HepG2 (cell line): ENCODE measurements around the gene PGA3. TPM values are rescaled to one million over a fixed set of nuclear protein-coding genes. Genes with fewer than 3 reads are reported as not detected.

Experiments used
- ADNP ChIP-seq: sonication (generic); formaldehyde crosslinking; IDR thresholded peaks from 2 replicates; pipeline ENCODE4 v1.4.0; 2020; ENCODE audit warnings: missing genetic modification reagents
- ATF7-NPFF ChIP-seq: sonication (generic); formaldehyde crosslinking; IDR thresholded peaks from 2 replicates; pipeline ENCODE4 v1.8.1; 2023; ENCODE audit warnings: mild to moderate bottlenecking, low read depth, missing genetic modification reagents, moderate library complexity
- EED ChIP-seq: sonication (generic); formaldehyde crosslinking; IDR thresholded peaks from 2 replicates; pipeline ENCODE4 v1.5.0; 2020; ENCODE audit warnings: mild to moderate bottlenecking, missing genetic modification reagents
- ETV5 ChIP-seq: IDR thresholded peaks from 2 replicates; pipeline ENCODE4 v1.6.1; 2018; ENCODE audit warnings: missing biosample characterization, missing genetic modification reagents, inconsistent platforms, borderline replicate concordance
- FOXC1 ChIP-seq: sonication (generic); formaldehyde crosslinking; IDR thresholded peaks from 2 replicates; pipeline ENCODE4 v1.8.0; 2022; ENCODE audit warnings: mild to moderate bottlenecking, missing genetic modification reagents, borderline replicate concordance
- GATA4 ChIP-seq: sonication (generic); IDR thresholded peaks from 2 replicates; pipeline ENCODE4 v1.6.1; 2016; ENCODE audit warnings: antibody characterized with exemption, low read depth, borderline replicate concordance
- HNRNPUL1 ChIP-seq: fragments of 200-400 bp; formaldehyde crosslinking; IDR thresholded peaks from 2 replicates; pipeline ENCODE4 v1.6.1; 2017; ENCODE audit warnings: low read depth, mild to moderate bottlenecking, low read length, moderate library complexity
- KLF11 ChIP-seq: IDR thresholded peaks from 2 replicates; pipeline ENCODE4 v1.6.1; 2016; ENCODE audit warnings: missing compliant biosample characterization
- MAZ ChIP-seq, 2 experiments: sonication (generic) in 1 of 2; formaldehyde crosslinking in 1 of 2; IDR thresholded peaks; 2 replicates each; pipeline versions ENCODE4 v1.5.0 to v1.6.1; 2012 to 2020; ENCODE audit warnings: low read depth in 2 of 2, mild to moderate bottlenecking in 2 of 2, borderline replicate concordance in 1 of 2, improper control_type of control experiment in 1 of 2, low read length in 1 of 2, missing genetic modification reagents in 1 of 2, moderate library complexity in 1 of 2
- MXD4 ChIP-seq: IDR thresholded peaks from 2 replicates; pipeline ENCODE4 v1.6.1; 2016; ENCODE audit warnings: mild to moderate bottlenecking, missing biosample characterization, missing genetic modification reagents
- POLR2A ChIP-seq, 2 experiments: IDR thresholded peaks; 2 replicates each; pipeline ENCODE4 v1.6.1; 2011; ENCODE audit warnings: low read depth in 2 of 2, low read length in 2 of 2, mild to moderate bottlenecking in 1 of 2, moderate library complexity in 1 of 2; ENCODE audit not compliant: insufficient read depth in 1 of 2
- SP4 ChIP-seq: sonication (generic); formaldehyde crosslinking; IDR thresholded peaks from 2 replicates; pipeline ENCODE4 v1.8.1; 2023; ENCODE audit warnings: mild to moderate bottlenecking, missing genetic modification reagents
- TFDP1 ChIP-seq: IDR thresholded peaks from 2 replicates; pipeline ENCODE4 v1.6.1; 2016; ENCODE audit warnings: missing compliant biosample characterization, missing genetic modification reagents, borderline replicate concordance
- ZFX ChIP-seq: sonication (generic); formaldehyde crosslinking; IDR thresholded peaks from 2 replicates; pipeline ENCODE4 v1.4.0; 2020; ENCODE audit warnings: mild to moderate bottlenecking, low read depth, missing genetic modification reagents, moderate library complexity
- ZNF292 ChIP-seq: sonication (generic); formaldehyde crosslinking; IDR thresholded peaks from 2 replicates; pipeline ENCODE4 v1.8.1; 2022; ENCODE audit warnings: mild to moderate bottlenecking, low read depth, missing genetic modification reagents, borderline replicate concordance
- ZNF3 ChIP-seq: IDR thresholded peaks from 2 replicates; pipeline ENCODE4 v1.7.0; 2017; ENCODE audit warnings: inconsistent platforms
- ZNF333 ChIP-seq: sonication (generic); formaldehyde crosslinking; IDR thresholded peaks from 2 replicates; pipeline ENCODE4 v1.4.0; 2020; ENCODE audit warnings: mild to moderate bottlenecking, missing genetic modification reagents, borderline replicate concordance
- ZNF543 ChIP-seq: sonication (generic); formaldehyde crosslinking; IDR thresholded peaks from 2 replicates; pipeline ENCODE4 v1.4.0; 2020; ENCODE audit warnings: mild to moderate bottlenecking, missing genetic modification reagents
- ZNF563 ChIP-seq: sonication (generic); formaldehyde crosslinking; IDR thresholded peaks from 2 replicates; pipeline ENCODE4 v1.8.0; 2022; ENCODE audit warnings: mild to moderate bottlenecking, moderate library complexity, missing genetic modification reagents
- ZNF709 ChIP-seq: sonication (generic); formaldehyde crosslinking; IDR thresholded peaks from 2 replicates; pipeline ENCODE4 v1.5.0; 2020; ENCODE audit warnings: mild to moderate bottlenecking, missing genetic modification reagents
- ZNF749 ChIP-seq: sonication (generic); formaldehyde crosslinking; IDR thresholded peaks from 2 replicates; pipeline ENCODE4 v1.8.0; 2022; ENCODE audit warnings: mild to moderate bottlenecking, missing genetic modification reagents, moderate library complexity, borderline replicate concordance
- ZNF772 ChIP-seq: sonication (generic); formaldehyde crosslinking; IDR thresholded peaks from 2 replicates; pipeline ENCODE4 v1.5.0; 2020; ENCODE audit warnings: mild to moderate bottlenecking, missing genetic modification reagents
- ZSCAN21 ChIP-seq: sonication (generic); formaldehyde crosslinking; IDR thresholded peaks from 2 replicates; pipeline ENCODE4 v1.8.0; 2022; ENCODE audit warnings: mild to moderate bottlenecking, missing genetic modification reagents, moderate library complexity, borderline replicate concordance
- polyA plus RNA-seq, 8 experiments: library from polyadenylated mRNA; depleted of rRNA in 3 of 8; stranded (reverse) in 7 of 8; unstranded in 1 of 8; fragments of >200 nt; fragmentation: Illumina TruSeq in 4 of 8; extraction: Trizol in 4 of 8; gene quantifications; 2 replicates each; pipeline versions ENCODE4 v1.2.1 to v1.2.3, GENCODE V29; 2011 to 2016; ENCODE audit warnings: low read depth in 4 of 8, missing spikeins in 1 of 8, mixed read lengths in 1 of 8; ENCODE audit not compliant: insufficient read depth in 1 of 8
- total RNA-seq, 5 experiments: library from RNA; depleted of rRNA; stranded (reverse); fragments of >200 nt; fragmentation: Illumina TruSeq; extraction: Trizol; gene quantifications; 2 replicates each; pipeline ENCODE4 v1.2.3, GENCODE V29; 2016; ENCODE audit warnings: low read depth in 1 of 5
- TF ChIP-seq, protein P1 (sequence below): sonication (generic); formaldehyde crosslinking; IDR thresholded peaks from 2 replicates; pipeline ENCODE4 v1.5.1; 2020; ENCODE audit warnings: missing genetic modification reagents, mild to moderate bottlenecking, borderline replicate concordance

Gene PGA3
- total and polyA plus RNA-seq, 2 of the 13 experiments (the other 11 are each of a cell fraction or from before 2014, with no cell fraction given) = not detected

- TF ChIP-seq ZSCAN21 (CRISPR knock-in tag) = peak; percentile 83
- TF ChIP-seq MXD4 (CRISPR knock-in tag) = peak; percentile 68; the same call in 1 of the 2 replicates
- 0 out of 2 replicates have a peak, but pooled peaks have one; percentile 9 for TF ChIP-seq ZNF333 (CRISPR knock-in tag)
- TF ChIP-seq ZNF292 = no peak
- TF ChIP-seq ZNF543 = no peak
- peak; percentile 36; the same call in 1 of the 2 replicates for TF ChIP-seq GATA4
- TF ChIP-seq ZNF3 (CRISPR knock-in tag) = no peak
- no peak for TF ChIP-seq ADNP
- peak; percentile 58; the same call in 1 of the 2 replicates for TF ChIP-seq ZFX
- peak; percentile 41; the same call in 1 of the 2 replicates for TF ChIP-seq ZNF563 (CRISPR knock-in tag)
- peak; percentile 30 to 77 for TF ChIP-seq POLR2A (IDR thresholded peaks at IDR 0.05; ENCODE audit: insufficient read depth in 1 of 2, low read depth in 2 of 2, low read length in 2 of 2)
- TF ChIP-seq ZNF772 (CRISPR knock-in tag) = peak; percentile 60; the same call in 1 of the 2 replicates
- TF ChIP-seq TFDP1 (CRISPR knock-in tag) = peak; percentile 55; the same call in 1 of the 2 replicates
- TF ChIP-seq FOXC1 (CRISPR knock-in tag) = peak; percentile 65; the same call in 1 of the 2 replicates
- TF ChIP-seq MAZ (IDR thresholded peaks at IDR 0.05; ENCODE audit: borderline replicate concordance, low read depth, low read length) = peak; percentile 76
- TF ChIP-seq MAZ (CRISPR knock-in tag; IDR thresholded peaks at IDR 0.05; ENCODE audit: low read depth) = peak; percentile 90
- no peak; the same call in 1 of the 2 replicates for TF ChIP-seq ZNF749 (CRISPR knock-in tag)
- peak; percentile 83; the same call in 1 of the 2 replicates for TF ChIP-seq ZNF709
- TF ChIP-seq EED (CRISPR knock-in tag) = peak; percentile 80; the same call in 1 of the 2 replicates
- peak; percentile 81 for TF ChIP-seq ETV5 (CRISPR knock-in tag)
- TF ChIP-seq SP4 = peak; percentile 70
- TF ChIP-seq ATF7-NPFF = peak; percentile 81; the same call in 1 of the 2 replicates
- no peak for TF ChIP-seq HNRNPUL1
- no peak for TF ChIP-seq KLF11 (CRISPR knock-in tag)
- TF ChIP-seq, protein P1, sequence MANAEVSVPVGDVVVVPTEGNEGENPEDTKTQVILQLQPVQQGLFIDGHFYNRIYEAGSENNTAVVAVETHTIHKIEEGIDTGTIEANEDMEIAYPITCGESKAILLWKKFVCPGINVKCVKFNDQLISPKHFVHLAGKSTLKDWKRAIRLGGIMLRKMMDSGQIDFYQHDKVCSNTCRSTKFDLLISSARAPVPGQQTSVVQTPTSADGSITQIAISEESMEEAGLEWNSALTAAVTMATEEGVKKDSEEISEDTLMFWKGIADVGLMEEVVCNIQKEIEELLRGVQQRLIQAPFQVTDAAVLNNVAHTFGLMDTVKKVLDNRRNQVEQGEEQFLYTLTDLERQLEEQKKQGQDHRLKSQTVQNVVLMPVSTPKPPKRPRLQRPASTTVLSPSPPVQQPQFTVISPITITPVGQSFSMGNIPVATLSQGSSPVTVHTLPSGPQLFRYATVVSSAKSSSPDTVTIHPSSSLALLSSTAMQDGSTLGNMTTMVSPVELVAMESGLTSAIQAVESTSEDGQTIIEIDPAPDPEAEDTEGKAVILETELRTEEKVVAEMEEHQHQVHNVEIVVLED (CRISPR knock-in tag) = peak; percentile 57; the same call in 1 of the 2 replicates
Observed at GRCh38 chr11:61161190-61162091, 41.9 kb upstream of the PGA3 start, which contains the start of gene VPS37C (continued).
